WTC11 (cell line): Measurements from ENCODE around the gene SPR. TPM values are rescaled to one million over a fixed set of nuclear protein-coding genes. Genes with fewer than 3 reads are reported as not detected.

Experiments used
- ATAC-seq: fragments of 200-7000 bp; cut with Tn5 transposase; 2 replicates; pipeline ENCODE4 v1.10.0; 2021; ENCODE audit warnings: mild to moderate bottlenecking, moderate library complexity
- CTCF ChIA-PET: fragments of 300-600 bp; sonication (Branson Sonifier 250); formaldehyde crosslinking; loops from one replicate; lab custom pipeline; 2021; ENCODE audit warnings: antibody characterized with exemption; lab: Charles Lee
- POLR2A ChIA-PET: fragments of 350-600 bp; sonication (Branson Sonifier 250); formaldehyde crosslinking; loops from one replicate; lab custom pipeline; 2021; ENCODE audit warnings: antibody characterized with exemption; lab: Charles Lee
- DNase-seq: peaks from one replicate; pipeline ENCODE4 v3.0.0; 2021; ENCODE audit warnings: low spot score
- H3K27ac Mint-ChIP-seq: 2 replicates; pipeline ENCODE4 v1.8.0; 2021; ENCODE audit warnings: mixed read lengths
- H3K27me3 Mint-ChIP-seq: 2 replicates; pipeline ENCODE4 v1.8.0; 2021; ENCODE audit warnings: low read depth, mild to moderate bottlenecking, moderate library complexity, mixed read lengths
- H3K36me3 Mint-ChIP-seq: 2 replicates; pipeline ENCODE4 v1.8.0; 2021; ENCODE audit warnings: mixed read lengths
- H3K4me1 Mint-ChIP-seq: 2 replicates; pipeline ENCODE4 v1.8.0; 2022; ENCODE audit warnings: mixed read lengths
- H3K4me3 Mint-ChIP-seq: 2 replicates; pipeline ENCODE4 v1.8.0; 2021; ENCODE audit warnings: mild to moderate bottlenecking, moderate library complexity, mixed read lengths
- H3K9me3 Mint-ChIP-seq: 2 replicates; pipeline ENCODE4 v1.8.0; 2021; ENCODE audit warnings: mixed read lengths
- ARID4B ChIP-seq: sonication (generic); formaldehyde crosslinking; IDR thresholded peaks from 2 replicates; pipeline ENCODE4 v1.8.0; 2023; ENCODE audit warnings: missing genetic modification reagents, mild to moderate bottlenecking, borderline replicate concordance
- ETV6 ChIP-seq: sonication (generic); formaldehyde crosslinking; IDR thresholded peaks from 2 replicates; pipeline ENCODE4 v1.8.1; 2022; ENCODE audit warnings: mild to moderate bottlenecking, missing genetic modification reagents
- FOXP4 ChIP-seq: sonication (generic); formaldehyde crosslinking; IDR thresholded peaks from 2 replicates; pipeline ENCODE4 v1.8.0; 2022; ENCODE audit warnings: mild to moderate bottlenecking, missing genetic modification reagents
- GABPB1 ChIP-seq: sonication (generic); formaldehyde crosslinking; IDR thresholded peaks from 2 replicates; pipeline ENCODE4 v1.8.1; 2023; ENCODE audit warnings: mild to moderate bottlenecking, missing genetic modification reagents
- HMGXB4 ChIP-seq: sonication (generic); formaldehyde crosslinking; IDR thresholded peaks from 2 replicates; pipeline ENCODE4 v1.8.1; 2023; ENCODE audit warnings: mild to moderate bottlenecking, moderate library complexity, missing genetic modification reagents
- MAX ChIP-seq: sonication (generic); formaldehyde crosslinking; IDR thresholded peaks from 2 replicates; pipeline ENCODE4 v1.8.0; 2022; ENCODE audit warnings: mild to moderate bottlenecking, missing genetic modification reagents
- NFYB ChIP-seq: sonication (generic); formaldehyde crosslinking; conservative IDR thresholded peaks from 2 replicates; pipeline ENCODE4 v1.8.0; 2022; ENCODE audit warnings: low read depth, missing genetic modification reagents
- PRDM15 ChIP-seq: sonication (generic); formaldehyde crosslinking; IDR thresholded peaks from 2 replicates; pipeline ENCODE4 v1.8.0; 2022; ENCODE audit warnings: missing genetic modification reagents
- TCF7 ChIP-seq: sonication (generic); formaldehyde crosslinking; IDR thresholded peaks from 2 replicates; pipeline ENCODE4 v1.8.0; 2022; ENCODE audit warnings: mild to moderate bottlenecking, low read depth, missing genetic modification reagents, moderate library complexity
- USF1 ChIP-seq: sonication (generic); formaldehyde crosslinking; IDR thresholded peaks from 2 replicates; pipeline ENCODE4 v1.8.0; 2022; ENCODE audit warnings: mild to moderate bottlenecking, missing genetic modification reagents
- ZNF121 ChIP-seq: sonication (generic); formaldehyde crosslinking; IDR thresholded peaks from 2 replicates; pipeline ENCODE4 v1.8.0; 2023; ENCODE audit warnings: missing genetic modification reagents
- ZNF512 ChIP-seq: sonication (generic); formaldehyde crosslinking; IDR thresholded peaks from 2 replicates; pipeline ENCODE4 v1.8.1; 2022; ENCODE audit warnings: missing genetic modification reagents, borderline replicate concordance
- total RNA-seq: library from RNA; stranded (reverse); gene quantifications from 3 replicates; pipeline ENCODE4 v1.2.3, GENCODE V29; 2021

Gene SPR
- total RNA-seq, 1 experiment from 2014 or later: 9.4 TPM

- 0 out of 2 replicates have a peak, but pooled peaks have one; percentile 71 for TF ChIP-seq ARID4B
- TF ChIP-seq TCF7: no peak
- no peak for TF ChIP-seq ETV6 (CRISPR knock-in tag)
- TF ChIP-seq ZNF121 (CRISPR knock-in tag): no peak
Measured at GRCh38 chr2:72915907-72916742, 28.9 kb downstream of the SPR start (continued).

- Mint-ChIP-seq H3K4me3 (peak overlapping the region; percentile 84), H3K9me3 (no peaks in the 10 kb centered on the region), H3K36me3 (no peaks in the 10 kb centered on the region), H3K4me1 (peaks cover 45% of the 10 kb centered on the region), H3K27me3 (peaks cover 55% of the 10 kb centered on the region), H3K27ac (no peak overlapping the region)
- DNase-seq (peak; percentile 49), ATAC-seq (peak; percentile 0; the same call in 1 of the 2 replicates)
- no peak for TF ChIP-seq GABPB1 (CRISPR knock-in tag)
- TF ChIP-seq HMGXB4 (CRISPR knock-in tag): 0 out of 2 replicates have a peak, but pooled peaks have one; percentile 20
- POLR2A ChIA-PET: interaction anchor here (0.8 to 3.0 kb wide), 6 partner anchors 10 to 260 kb away, joined by 3 to 30 read pairs (median 4); no protein-coding TSS in a partner anchor
- CTCF ChIA-PET: interaction anchor here (1.0 to 7.4 kb wide), 12 partner anchors 9 to 260 kb away, joined by 3 to 165 read pairs (median 16); partner anchors contain the start of gene SPR
Measured at GRCh38 chr2:72916743-72917137, 29.5 kb downstream of the SPR start.

- POLR2A ChIA-PET: interaction anchor here (0.8 to 3.0 kb wide), 7 partner anchors 9 to 260 kb away, joined by 3 to 30 read pairs (median 4); no protein-coding TSS in a partner anchor
- CTCF ChIA-PET: interaction anchor here (0.8 to 7.4 kb wide), 13 partner anchors 9 to 260 kb away, joined by 3 to 165 read pairs (median 15); partner anchors contain the start of gene SPR
- Mint-ChIP-seq H3K27me3 (peaks cover 49% of the 10 kb centered on the region), H3K9me3 (no peaks in the 10 kb centered on the region), H3K36me3 (peaks cover 5% of the 10 kb centered on the region), H3K4me1 (peaks cover 45% of the 10 kb centered on the region), H3K4me3 (peak within 1 kb of the TSS; percentile 84), H3K27ac (no peak within 1 kb of the TSS)
- DNase-seq (peak; percentile 83), ATAC-seq (peak; percentile 52)
- TF ChIP-seq ZNF512 (CRISPR knock-in tag): no peak
- 0 out of 2 replicates have a peak, but pooled peaks have one; percentile 9 for TF ChIP-seq FOXP4 (CRISPR knock-in tag)
- TF ChIP-seq NFYB (CRISPR knock-in tag): peak; percentile 71
- no peak for TF ChIP-seq USF1 (CRISPR knock-in tag)
- TF ChIP-seq PRDM15 (CRISPR knock-in tag): peak; percentile 97
- peak; percentile 49; the same call in 1 of the 2 replicates for TF ChIP-seq MAX (CRISPR knock-in tag)
Measured at GRCh38 chr2:72917138-72917876, 30.1 kb downstream of the SPR start, which contains the start of gene EMX1. TSS of gene EMX1 (plus strand) at chr2:72917519. CDS start at chr2:72917853, 334 bp downstream.
